SIG-M5 (cell line): Measurements from ENCODE around the gene NT5M.

Experiments
- DNase-seq: peaks from one replicate; lab custom pipeline; 2025; lab: John Stamatoyannopoulos, UW

Gene NT5M

GRCh38 chr17:17355426-17355825 lies 52.3 kb downstream of the NT5M start:
- no peak for DNase-seq

DNA sequence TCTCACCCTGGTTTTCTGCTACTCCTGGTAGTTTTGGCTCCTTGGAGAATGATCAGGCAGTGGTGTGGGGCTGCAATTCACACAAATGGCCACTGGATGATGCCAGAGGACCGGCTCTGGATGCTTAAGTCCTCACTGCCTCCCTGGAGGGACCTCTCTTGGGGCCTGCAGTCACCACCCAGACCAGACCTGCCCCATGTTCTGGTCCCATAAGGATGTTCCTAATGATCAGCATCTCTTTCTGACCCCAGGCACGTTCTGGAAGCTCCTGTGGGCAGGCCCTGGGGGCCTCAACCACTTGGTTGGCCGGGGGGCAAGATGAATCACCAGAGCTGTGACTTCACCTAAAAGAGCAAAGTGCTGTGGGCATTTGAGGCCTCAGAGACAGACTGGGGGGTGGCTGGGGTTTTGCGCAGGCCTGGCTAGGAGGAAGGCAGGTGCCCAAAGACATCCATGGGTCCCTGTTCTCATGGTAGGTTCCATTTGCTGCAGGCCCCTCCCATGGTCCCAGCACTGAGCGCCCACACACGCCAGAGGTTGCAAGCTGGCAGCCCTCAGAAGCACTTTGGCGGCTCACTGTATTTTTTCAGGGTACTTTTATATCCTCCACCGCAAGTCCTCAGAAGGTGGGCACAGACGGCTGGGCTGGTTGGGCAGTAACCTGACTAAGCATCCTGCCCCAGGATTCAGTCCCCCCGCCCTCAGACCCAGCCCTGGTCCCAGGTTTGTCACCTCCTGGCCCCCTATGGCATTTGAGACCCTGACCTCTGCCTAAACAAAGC lies 53.2 kb downstream of the NT5M start:
- DNase-seq = no peak

DNA sequence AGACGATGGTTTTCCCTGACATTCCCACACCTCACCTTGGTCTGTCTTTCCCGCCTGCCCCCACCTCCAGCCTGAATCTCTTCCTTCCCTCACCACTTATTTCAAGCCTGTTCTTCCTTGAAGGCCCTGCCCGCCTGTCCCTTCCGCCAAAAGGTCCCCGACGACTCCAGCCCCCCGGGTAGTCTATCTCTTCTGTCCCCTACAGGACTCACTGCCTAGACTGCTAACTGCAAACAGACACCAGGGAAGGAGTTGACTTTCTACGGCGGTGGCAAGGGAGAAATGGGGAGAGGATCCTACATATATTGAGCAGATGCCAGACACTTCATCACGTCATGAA lies 53.7 kb downstream of the NT5M start:
- no peak for DNase-seq

DNA sequence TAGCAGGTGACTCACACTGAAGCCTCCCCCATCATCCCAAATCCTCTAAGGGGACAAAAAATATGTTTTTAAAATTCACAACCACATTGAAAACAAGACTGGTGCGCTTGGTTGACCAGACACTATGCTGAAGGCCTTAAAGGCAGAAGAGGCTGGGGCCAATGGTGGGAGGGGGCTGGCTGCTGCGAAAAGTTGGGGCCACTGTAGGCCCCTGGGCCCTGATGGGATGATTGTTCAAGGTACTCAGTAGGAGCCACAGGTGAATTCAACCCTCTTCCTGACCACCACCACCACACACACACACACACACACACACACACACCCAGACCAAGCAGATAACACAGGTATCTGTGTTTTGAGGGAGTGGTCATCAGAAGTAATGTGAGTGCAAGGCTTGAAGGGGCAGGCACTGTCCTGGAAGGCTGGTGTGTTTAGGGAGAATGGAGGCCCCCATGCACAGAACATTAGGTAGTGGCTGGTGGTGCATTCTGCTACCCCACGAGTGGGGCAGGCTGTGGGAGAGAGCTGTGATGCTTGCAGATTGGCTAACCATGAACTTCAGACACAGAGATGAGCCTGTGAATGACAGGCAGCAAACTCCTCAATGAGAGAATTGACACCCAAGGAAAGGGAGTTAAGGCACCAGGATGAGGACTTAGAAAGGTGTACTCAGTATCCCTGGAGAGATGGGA lies 55.0 kb downstream of the NT5M start:
- no peak for DNase-seq

DNA sequence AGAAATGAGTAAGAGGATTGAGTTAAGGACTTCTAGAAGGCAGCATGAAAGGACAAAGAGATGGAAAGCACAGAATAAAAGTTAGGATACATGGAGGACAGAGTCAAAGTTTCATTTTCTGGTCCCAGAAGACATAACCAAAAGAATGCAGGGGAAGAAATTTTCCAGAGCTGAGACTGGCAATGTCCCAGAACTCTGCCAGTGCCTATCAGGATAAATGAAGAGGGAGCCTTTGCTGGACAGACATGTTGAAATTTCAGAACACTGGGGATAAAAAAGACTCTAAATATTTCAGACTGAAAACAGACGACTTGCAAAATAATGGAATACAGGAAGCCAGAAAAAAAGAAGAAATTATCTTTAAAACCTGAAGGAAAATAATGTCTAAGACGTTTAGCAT lies 55.7 kb downstream of the NT5M start:
- no peak for DNase-seq

GRCh38 chr17:17359271-17359670 lies 56.1 kb downstream of the NT5M start:
- no peak for DNase-seq

GRCh38 chr17:17360087-17360730 lies 57.0 kb downstream of the NT5M start:
- no peak for DNase-seq

DNA sequence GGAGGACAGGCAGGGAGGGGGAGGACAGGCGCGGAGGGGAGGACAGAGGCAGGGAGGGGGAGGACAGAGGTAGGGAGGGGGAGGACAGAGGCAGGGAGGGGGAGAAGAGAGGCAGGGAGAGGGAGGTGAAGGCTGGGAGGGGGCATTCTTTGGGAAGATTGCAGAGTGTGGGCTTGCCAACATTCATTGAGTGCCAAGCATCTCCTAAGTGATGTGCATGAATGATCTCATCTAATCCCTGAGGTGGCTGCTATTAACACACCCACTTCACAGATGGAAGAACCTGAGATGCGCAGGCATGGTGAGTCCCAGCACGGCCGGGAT lies 58.3 kb downstream of the NT5M start:
- no peak for DNase-seq

DNA sequence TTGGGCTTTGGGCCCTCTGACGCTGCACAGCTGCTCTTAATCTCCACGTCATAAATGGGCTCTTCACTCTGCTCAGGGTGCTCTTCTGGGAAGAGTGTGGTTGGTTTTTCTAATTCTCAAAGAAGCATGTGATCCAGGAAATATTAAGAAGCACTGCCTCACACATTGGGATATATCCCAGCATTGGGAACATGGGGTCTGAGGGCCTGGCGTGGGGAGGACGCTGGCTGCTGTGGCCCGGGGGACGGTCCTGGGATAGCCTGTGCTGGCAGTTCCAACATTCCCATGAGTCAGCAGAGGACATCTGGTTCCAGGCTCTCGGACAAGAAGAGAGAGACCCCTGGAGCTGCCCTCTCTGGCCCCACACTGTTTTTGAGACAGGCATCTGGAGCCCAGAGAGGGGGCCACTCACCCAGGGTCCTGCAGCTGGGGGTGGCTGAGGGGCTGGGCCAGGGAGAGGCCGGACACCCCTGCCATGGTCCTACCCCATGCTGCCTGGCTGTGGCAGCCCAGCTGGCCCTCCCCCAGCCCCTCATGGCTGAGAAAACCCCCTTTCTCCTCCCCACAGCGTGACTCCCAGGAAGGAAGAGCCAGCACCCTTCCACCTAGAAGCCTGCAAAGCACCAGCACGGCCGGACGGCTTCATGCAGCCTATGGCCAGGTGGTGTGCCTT lies 58.8 kb downstream of the NT5M start:
- DNase-seq = no peak

DNA sequence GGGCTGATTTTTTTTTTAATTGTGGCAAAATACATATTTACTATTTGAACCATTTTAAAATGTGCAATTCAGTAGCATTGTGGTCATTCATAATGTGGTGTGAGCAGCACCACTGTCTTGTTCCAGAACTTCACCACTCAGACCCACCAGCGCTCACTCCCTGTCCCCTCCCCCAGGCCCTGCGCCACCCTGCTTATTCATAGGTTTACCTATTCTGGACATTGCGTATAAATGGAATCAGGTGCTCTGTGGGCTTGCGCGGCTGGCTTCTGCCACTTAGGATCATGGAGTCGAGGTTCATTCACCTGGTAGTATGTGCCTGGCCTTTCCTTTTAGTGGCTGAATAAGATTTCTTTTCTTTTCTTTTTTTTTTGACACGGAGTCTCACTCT lies 59.4 kb downstream of the NT5M start:
- DNase-seq = no peak

DNA sequence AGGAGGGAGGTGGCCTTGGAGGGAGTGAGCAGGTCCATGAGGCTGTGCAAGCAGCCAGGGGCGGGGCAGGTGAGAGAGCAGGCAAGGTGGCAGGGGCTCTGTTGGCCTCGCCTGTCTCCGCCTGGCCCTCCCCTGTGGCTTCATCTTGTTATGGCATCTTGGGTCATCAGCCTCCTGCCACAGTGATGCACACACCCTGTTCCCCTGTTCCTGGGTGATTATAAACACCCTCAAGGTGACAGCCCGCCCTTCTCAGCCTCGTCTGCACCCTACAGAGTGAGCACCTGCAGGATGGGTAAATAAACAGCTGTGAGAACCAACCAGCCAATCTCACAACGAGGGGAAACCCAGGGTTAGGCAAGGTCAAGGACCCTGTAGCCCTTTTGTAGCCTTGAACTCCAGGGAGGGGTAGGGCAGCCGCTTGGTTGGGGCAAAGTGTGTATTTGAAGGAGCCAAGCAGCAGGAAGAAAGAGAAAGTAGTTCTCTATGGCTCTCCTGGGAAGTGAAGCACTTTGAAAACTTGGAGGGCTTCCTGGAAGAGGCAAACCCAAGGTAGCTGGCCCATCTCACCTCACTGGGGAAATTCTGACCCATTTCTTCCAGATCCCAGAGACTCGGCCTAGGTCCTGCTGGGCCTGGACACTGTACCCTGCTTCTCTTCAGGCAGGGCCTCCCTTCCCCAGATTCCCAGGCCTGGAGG lies 60.6 kb downstream of the NT5M start:
- DNase-seq = no peak

DNA sequence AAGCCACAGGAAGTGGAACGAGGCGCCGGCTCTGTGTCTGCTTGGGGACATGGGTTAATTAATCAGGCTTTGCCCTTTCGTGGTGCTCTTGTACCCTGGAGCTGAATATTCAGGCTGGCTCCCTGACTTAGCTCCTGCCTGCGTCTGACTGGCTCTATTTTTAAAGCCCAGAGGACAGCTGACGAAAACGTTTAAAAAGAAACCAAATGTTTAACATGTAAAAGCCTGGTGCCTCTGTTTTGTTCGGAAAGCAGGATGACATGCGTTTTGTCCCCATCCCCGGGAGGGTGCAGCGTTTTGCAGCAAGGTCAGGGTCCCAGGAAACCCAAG lies 61.1 kb downstream of the NT5M start:
- no peak for DNase-seq

GRCh38 chr17:17365476-17366110 lies 62.4 kb downstream of the NT5M start:
- no peak for DNase-seq

DNA sequence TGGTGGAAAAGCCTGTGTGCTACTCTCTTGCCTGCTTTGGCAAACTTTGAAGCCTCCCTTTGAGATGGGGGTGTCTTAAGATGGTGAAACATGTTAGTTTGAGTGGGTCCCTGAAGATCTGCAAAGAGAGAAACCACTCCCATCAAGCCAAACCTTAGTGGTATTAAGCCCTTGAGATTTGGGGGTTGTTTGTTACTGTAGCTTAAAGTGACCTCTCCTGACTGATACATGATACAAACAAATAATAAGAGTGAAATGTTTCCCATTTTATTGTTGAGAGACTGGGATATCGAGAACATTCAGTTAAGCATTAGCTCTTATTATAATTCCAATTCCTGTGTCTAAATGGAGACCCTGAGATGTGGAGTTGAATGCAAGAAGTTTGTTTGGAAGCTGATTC lies 63.1 kb downstream of the NT5M start:
- DNase-seq = no peak

DNA sequence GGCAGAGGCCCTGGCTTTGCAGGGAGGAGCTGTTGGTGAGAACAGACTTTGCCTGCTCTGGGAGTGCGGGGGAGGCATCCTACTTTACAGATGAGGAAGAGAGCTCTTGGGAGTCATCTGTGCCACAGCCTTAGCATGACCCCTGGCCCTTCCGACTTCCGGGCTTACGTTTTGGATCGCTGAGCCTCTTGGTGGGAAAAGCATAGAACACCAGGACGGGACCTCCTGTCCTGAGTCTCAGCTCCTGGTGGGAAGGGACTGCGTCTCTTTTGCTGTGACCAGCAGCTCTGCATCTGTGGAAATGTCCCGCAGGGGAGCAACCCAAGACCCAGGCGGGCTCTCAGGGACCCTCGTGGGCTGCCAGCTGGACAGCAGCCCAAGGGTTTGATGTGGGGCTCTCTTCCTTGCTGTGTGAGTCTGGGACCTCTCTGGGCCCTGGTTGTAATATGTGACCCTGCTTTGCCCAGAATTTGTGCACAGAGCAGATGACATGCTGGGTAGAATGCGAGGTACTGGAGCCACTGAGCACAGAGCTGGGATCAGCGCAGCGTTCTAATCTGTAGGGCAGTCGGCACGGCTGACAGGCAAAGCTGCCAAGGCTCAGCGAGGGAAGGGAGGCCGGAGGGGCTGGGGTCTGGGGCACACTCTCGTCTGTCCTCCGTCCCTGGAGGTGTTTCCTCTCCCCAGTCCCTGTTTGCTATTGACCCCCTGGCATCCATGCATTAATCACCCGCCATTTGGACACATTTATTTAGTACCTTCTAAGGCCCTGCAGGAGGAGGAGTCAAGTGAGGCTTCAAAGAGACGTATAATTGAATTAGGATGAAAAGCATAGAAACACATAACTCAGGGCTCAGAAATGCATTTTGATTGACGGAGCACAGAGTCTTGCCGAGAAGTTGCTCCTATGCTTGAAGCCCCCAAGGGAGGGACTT lies 64.0 kb downstream of the NT5M start:
- no peak for DNase-seq

- no peak for DNase-seq
Measured at GRCh38 chr17:17367931-17368330, 64.8 kb downstream of the NT5M start.

DNA sequence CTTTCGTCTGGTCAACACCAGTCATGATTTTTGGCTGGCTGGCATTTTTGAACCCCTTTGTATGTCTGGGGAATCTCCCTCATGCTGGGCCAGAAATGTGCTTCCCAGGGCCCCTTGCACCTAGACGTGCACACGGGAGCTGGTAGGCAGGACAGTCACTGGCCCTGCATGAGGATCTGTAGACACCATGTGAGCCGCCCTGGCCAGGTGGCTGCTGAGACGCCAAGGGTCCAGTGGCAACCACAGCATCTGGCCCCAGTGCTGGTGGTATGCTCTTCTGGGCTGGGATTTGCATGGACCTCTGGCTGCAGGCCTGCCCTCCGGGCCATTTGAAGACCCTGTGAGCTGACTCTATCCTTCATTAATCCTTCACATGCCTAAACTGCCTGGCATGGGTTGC lies 67.5 kb downstream of the NT5M start:
- DNase-seq = no peak

DNA sequence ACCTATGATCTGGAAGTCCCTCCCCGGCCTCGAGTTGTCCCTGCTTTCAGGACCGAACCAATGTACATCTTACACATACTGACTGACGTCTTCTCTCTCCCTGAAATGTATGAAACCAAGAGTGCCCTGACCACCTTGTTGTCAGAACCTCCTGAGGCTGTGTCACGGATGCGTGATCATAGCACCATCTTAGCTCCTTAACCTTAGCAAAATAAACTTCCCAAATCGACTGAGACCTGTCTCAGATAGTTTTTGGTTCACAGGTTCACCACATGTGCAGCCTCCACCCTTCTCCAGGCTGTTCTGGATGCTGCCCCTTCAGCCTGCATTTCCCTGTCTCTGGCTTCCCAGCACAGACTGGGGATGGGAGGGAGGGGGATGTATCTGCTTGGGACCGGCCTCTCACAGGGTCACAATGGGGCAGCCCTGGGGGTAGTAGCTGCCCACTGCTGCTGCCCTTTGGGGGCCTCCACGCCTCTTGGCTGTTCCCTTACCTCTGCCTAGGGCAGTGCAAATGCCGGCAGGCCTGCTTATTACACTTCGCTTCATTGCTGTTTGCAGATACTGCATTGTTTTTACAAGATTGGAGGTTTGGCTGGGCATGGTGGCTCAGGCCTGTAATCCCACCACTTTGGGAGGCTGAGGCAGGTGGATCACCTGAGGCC lies 69.8 kb downstream of the NT5M start:
- no peak for DNase-seq

GRCh38 chr17:17375841-17376240 lies 72.7 kb downstream of the NT5M start:
- DNase-seq = no peak

GRCh38 chr17:17376362-17376761 lies 73.2 kb downstream of the NT5M start:
- no peak for DNase-seq
